ENCODE data around the gene DLX2.

DLX2 gene

DNA sequence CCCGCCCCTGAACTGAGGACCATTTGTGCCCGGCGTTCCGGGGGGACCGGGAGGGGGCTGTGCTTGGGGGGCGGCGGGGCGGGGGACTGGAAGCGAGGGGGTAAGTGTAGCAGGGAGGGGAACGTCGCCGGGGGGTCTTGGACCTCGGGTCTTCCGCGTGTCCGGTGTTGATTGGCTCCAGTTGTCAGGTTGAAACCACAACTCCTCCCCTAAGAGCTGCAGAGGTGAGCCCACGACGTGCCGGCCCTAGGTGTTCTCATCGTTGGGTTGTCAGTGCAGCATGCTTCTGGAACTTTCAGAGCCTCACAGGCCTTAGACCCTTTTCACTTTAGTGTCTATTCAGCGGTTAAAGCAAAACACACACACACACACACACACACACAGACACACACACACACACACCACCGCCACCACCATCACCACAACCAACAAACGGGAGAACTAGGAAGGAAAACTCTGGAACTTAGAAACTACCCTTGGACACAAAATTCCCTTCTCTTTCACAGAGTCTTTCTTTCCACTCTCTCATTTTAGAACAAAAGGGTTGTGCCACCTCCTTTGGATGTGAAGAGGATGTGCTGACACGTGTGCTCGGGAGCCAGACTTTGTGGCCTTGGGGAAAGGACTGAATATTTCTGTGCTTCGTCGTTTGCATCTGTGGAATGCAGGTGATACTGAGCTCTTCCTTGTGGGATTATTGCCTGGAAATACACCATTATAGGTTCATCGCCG is 6.7 kb upstream of the DLX2 start:
- in situ Hi-C loops (cut with MboI; ENCODE audit: low pct_unique_long_range_greater_than_20kb, low sequenced_read_pairs) = loop anchor here (25.0 kb wide), 2 partner anchors 397 to 522 kb away; no protein-coding TSS in a partner anchor
- DNase-seq = no peak

- DNase-seq = no peak
- in situ Hi-C loops (cut with MboI; ENCODE audit: low pct_unique_long_range_greater_than_20kb, low sequenced_read_pairs) = loop anchor here (25.0 kb wide), 2 partner anchors 396 to 521 kb away; no protein-coding TSS in a partner anchor
Observed at GRCh38 chr2:172108587-172108930, 5.9 kb upstream of the DLX2 start.

DNA sequence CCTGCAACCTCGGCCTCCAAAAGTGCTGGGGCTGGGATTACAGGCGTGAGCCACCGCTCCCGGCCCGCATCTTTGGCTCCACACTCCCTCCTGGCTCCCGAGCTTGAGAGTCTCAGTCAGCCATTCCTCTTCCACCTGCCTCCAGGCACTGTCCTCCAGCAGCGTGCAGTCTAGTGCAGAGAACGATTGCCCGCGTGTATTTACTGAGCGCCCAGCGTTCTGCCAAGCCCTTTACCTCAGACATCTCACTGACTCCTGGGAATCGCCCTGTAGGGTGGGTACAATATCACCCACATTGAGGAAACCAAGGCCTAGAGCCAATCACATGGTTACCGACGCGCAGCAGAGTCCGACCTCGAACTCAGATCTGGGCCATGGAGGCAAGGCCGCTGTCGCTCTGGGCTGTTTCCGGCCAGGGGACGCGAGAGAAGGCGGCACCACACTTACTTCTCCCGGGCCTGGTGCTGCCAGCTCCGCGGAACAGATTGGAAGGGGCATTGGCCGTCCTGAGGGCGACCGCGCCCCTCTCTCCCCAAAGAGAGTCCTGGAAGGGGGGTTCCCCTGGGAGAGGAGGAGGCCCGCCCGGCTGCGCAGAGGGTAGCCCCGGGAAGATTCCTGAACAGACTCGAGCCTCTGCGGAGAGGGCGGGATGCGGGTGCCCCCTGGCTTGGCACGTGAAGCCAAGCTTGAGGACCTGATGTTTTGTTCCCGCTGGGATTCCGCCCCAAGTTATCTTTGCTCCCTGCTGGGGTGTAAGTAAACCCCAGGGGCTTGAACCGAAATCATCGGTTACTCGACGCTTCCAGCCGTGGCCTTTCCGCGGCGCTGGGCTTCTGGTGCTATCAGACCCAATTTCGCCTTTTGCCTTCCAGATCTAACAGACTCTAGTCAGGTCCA is 5.2 kb upstream of the DLX2 start:
- in situ Hi-C loops (cut with MboI; ENCODE audit: low pct_unique_long_range_greater_than_20kb, low sequenced_read_pairs) = loop anchor here (25.0 kb wide), 2 partner anchors 396 to 521 kb away; no protein-coding TSS in a partner anchor
- DNase-seq = no peak

DNA sequence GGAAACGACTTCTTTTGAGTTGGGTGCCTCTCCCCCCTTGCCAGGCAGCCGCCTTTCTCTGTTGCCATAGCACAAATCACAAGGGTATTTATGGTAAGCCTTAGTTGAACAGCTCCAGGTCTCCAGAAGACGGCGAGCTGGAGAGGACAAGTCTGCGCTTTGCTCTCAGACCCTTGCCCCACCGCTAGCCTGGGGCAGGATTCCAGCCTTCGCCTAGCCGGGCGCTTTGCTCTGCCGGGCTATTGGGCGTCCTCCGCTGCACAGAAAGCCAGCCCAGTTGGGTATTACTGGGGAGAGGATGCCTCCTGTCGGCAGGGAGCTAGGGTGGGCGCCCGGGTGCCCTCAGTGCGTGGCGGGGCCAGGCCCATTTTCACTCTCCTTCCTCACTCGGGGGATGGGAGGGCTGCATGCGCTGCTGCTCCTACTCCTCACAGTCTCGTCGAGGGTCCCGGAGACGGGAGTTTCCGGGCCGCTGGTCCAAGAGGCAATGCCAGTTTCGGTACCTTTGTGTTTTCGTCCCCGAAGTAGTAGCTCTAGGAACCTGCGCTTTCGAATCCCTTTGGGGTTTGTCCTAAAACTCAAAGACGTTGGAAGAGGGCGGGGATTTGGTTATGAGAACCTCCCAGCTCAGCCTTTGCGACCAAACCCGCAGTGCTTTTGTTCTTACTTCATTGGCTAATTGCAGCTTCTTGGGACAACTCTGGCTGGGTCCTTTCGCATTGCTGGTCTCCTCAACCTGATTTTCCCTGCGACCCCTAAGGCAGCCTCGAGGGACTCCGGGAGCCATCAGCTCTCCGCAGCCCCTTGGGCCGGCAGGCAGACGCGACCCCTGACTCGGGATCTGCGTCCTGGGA is 3.6 kb upstream of the DLX2 start:
- in situ Hi-C loops (cut with MboI; ENCODE audit: low pct_unique_long_range_greater_than_20kb, low sequenced_read_pairs) = loop anchor here (25.0 kb wide), 2 partner anchors 394 to 519 kb away; no protein-coding TSS in a partner anchor
- DNase-seq = no peak

GRCh38 chr2:172105471-172106107 is 2.9 kb upstream of the DLX2 start:
- DNase-seq = no peak
- in situ Hi-C loops (cut with MboI; ENCODE audit: low pct_unique_long_range_greater_than_20kb, low sequenced_read_pairs) = loop anchor here (25.0 kb wide), 2 partner anchors 393 to 518 kb away; no protein-coding TSS in a partner anchor

DNA sequence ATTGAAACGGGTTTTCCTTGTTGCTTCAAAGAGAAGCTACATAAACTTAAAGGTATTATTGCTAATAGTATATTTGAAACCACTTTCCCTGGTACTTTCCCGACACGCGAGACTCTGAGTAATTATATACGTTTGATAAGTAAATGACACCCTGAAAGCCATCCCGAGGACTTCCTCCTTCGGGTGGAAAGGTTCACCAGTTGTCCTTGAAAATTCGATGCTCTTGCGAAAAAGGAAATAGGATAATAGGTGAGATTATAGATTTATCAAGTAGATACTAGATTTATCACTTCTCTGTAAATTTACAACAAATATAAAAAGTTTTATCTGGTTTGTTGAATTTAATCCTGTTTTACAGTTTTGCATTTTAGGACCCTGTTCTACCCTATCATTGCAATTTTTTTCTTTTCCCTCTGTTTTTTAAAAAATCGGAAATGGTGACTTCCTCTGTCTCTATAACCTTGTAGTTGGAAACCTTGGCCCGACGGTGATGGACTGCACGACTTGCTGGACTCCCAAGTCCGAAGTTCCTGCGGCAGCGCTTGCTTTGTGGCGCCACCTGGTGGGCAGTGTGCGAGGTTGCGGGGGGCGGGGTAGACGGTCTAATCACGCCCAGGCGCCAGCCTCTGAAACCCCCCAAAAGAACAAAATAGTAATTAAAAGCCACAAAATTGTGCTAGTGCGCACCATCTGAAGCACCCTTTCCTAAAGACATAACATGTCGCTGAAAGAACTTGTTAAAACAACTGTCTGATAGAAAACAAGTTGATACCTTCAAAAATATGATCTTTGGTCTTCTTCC is 972 bp upstream of the DLX2 start:
- in situ Hi-C loops (cut with MboI; ENCODE audit: low pct_unique_long_range_greater_than_20kb, low sequenced_read_pairs) = loop anchor here (25.0 kb wide), 2 partner anchors 391 to 516 kb away; no protein-coding TSS in a partner anchor
- DNase-seq = peak; percentile 86

DNA sequence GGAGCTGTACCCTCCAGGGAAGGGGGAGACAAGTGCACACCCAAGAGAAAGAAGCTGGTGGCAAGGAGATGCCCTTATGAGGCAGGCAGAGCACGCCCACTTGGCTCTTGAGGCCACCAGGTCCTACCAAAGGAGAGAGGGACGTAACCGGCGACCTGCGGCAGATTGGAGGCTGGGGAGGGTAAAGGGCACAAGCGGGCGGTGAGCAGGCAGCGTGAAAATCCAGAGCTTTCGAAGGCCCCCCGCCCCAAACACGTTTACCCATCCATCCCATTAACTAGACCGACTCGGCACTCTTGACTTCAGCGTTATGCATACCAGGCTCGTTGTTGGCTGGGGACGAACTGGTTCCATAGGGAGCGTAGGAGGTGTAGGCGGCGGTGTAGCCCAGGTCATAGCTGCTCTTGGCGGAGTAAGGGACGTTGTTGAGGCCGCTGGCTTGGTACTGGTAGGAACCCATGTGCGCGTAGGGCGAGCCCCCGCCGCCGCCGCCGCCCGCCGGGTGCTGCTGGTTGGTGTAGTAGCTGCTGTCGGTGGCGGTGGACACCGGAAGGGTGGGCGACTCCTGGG is 794 bp downstream of the DLX2 start:
- in situ Hi-C loops (cut with MboI; ENCODE audit: low pct_unique_long_range_greater_than_20kb, low sequenced_read_pairs) = loop anchor here (25.0 kb wide), 2 partner anchors 390 to 515 kb away; no protein-coding TSS in a partner anchor
- peak; percentile 77 for DNase-seq

DNA sequence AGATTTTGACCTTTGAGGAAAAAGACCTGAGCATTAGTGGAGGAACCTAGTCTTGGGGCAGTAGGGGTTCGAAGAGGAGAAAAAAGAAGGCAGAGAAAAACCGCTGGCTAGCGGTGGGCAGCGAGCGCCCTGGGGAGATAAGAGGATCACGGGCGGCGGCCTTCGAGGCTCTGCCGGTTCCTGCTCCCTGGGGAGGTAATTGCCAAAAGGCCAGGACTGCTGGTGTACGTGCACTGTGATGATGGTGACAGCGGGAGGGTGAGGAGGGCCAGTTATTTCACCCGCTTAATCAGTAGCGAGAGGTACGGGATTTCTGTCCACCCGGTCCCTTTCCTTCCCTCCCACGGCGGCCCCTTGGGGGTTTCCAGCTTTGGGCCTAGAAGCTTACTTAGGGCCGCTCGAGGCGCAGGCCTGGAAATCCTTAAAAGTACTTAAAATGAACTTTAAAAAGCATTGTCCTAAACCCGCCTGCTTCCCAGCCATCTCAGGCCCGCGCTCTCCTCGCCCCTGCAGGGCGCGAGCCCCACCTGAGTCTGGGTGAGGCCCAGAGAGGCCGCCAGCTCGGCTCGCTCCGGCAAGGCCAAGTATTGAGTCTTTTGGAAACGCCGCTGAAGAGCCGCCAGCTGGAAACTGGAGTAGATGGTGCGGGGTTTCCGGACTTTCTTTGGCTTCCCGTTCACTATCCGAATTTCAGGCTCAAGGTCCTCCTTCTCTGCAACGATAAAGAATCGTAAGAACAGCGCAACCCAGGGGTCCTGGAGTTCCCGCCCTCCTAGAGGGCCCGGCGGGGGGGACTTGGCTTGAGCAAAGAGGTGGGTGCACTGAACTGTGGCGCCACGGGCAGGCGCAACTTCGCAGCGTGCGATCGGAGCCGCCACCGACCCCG is 1.5 kb downstream of the DLX2 start:
- in situ Hi-C loops (cut with MboI; ENCODE audit: low pct_unique_long_range_greater_than_20kb, low sequenced_read_pairs) = loop anchor here (25.0 kb wide), 2 partner anchors 389 to 514 kb away; no protein-coding TSS in a partner anchor
- no peak for DNase-seq

DNA sequence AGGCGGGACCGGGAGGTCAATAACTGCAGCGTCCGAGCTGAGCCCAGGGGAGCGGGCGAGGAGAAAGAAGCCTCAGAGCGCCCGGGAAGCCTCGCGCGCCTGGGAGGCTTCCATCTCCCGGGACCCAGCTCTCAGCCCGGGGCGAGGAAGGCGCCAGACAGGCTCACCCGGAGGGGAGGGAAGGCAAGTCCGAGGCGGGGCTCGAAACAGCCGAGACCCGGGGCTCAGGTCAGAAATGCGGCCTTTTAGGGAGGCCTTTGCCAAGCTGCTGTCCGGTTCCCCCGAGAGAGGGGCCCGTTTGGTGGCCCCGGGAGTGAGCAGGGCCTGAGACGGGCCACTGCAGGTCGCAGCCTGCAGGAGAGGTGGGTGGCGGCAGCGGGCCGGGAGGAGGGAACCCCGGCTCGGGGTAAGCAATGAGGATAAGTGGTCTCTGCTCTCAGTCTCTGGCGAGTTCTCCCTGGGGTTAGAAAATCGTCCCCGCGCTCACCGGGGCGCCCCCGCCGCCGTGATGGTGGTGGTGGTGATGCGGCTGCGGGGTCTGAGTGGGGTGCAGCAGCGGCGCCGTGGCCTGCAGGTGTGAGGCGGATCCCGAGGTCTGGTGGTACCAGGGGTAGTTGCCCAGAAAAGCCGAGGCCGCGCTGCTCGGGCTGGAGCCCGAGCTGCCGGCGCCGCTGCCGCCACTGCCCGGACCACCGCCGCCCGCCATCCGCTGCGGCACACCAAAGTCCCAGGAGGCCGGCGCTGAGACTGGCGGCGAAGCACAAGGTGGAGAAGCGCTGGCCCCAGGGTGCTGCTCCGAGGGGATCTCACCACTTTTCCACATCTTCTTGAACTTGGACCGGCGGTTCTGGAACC is 2.4 kb downstream of the DLX2 start:
- in situ Hi-C loops (cut with MboI; ENCODE audit: low pct_unique_long_range_greater_than_20kb, low sequenced_read_pairs) = loop anchor here (25.0 kb wide), 2 partner anchors 388 to 513 kb away; no protein-coding TSS in a partner anchor

GRCh38 chr2:172099472-172100079 is 3.1 kb downstream of the DLX2 start:
- in situ Hi-C loops (cut with MboI; ENCODE audit: low pct_unique_long_range_greater_than_20kb, low sequenced_read_pairs) = loop anchor here (25.0 kb wide), 2 partner anchors 387 to 512 kb away; no protein-coding TSS in a partner anchor
- DNase-seq = no peak

More for the DNA sequence above, 2.4 kb downstream of the DLX2 start:
- no peak for DNase-seq

GRCh38 chr2:172098650-172099471 is 3.8 kb downstream of the DLX2 start:
- DNase-seq = peak; percentile 71
- in situ Hi-C loops (cut with MboI; ENCODE audit: low pct_unique_long_range_greater_than_20kb, low sequenced_read_pairs) = no loop called here

GRCh38 chr2:172098287-172098649 is 4.4 kb downstream of the DLX2 start:
- no peak for DNase-seq
- in situ Hi-C loops (cut with MboI; ENCODE audit: low pct_unique_long_range_greater_than_20kb, low sequenced_read_pairs) = no loop called here

GRCh38 chr2:172097557-172098131 is 5.1 kb downstream of the DLX2 start:
- in situ Hi-C loops (cut with MboI; ENCODE audit: low pct_unique_long_range_greater_than_20kb, low sequenced_read_pairs) = no loop called here
- DNase-seq = no peak
